Breast epithelium (tissue), 4 donors: ENCODE data around the gene SFSWAP. TPM values are rescaled to one million over a fixed set of nuclear protein-coding genes. Genes with fewer than 3 reads are reported as not detected.

Experiments
- DNase-seq, 2 donors: peaks; one replicate each; pipeline ENCODE4 v3.0.0-alpha.2; 2019; ENCODE audit warnings: low spot score in 2 of 2
- H3K27ac ChIP-seq, 2 donors: fragments of 200-600 bp; sonication (generic) in 1 of 2; one replicate each; pipeline ENCODE4 v1.5.1; 2016 to 2019; ENCODE audit warnings: mild to moderate bottlenecking in 1 of 2
- H3K27me3 ChIP-seq, 2 donors: fragments of 200-600 bp; sonication (generic) in 1 of 2; one replicate each; pipeline versions ENCODE4 v1.5.1 to v1.6.0; 2017 to 2019; ENCODE audit warnings: control low read depth in 1 of 2, mild to moderate bottlenecking in 1 of 2
- H3K36me3 ChIP-seq: fragments of 200-600 bp; one replicate; pipeline ENCODE4 v1.5.1; 2019
- H3K4me1 ChIP-seq, 2 donors: fragments of 200-600 bp; sonication (generic); one replicate each; pipeline ENCODE4 v1.5.1; 2016 to 2019; ENCODE audit warnings: control low read depth in 1 of 2
- H3K4me3 ChIP-seq, 3 donors: fragments of 200-600 bp; sonication (generic); 1 replicate in 2 of 3; 2 replicates in 1 of 3; pipeline ENCODE4 v1.5.1; 2016 to 2019; ENCODE audit warnings: mild to moderate bottlenecking in 3 of 3, moderate library complexity in 2 of 3
- H3K9me3 ChIP-seq, 2 donors: fragments of 200-600 bp; sonication (generic) in 1 of 2; one replicate each; pipeline ENCODE4 v1.5.1; 2016 to 2019; ENCODE audit warnings: control low read depth in 1 of 2
- CTCF ChIP-seq, 3 donors: fragments of 450-650 bp; IDR thresholded peaks; one replicate each; pipeline ENCODE4 v1.5.1; 2016 to 2017; ENCODE audit warnings: antibody characterized with exemption in 3 of 3, mild to moderate bottlenecking in 3 of 3, moderate library complexity in 3 of 3
- POLR2A ChIP-seq: fragments of 450-650 bp; IDR thresholded peaks from one replicate; pipeline ENCODE4 v1.6.1; 2016; ENCODE audit warnings: antibody characterized with exemption, mild to moderate bottlenecking, moderate library complexity
- POLR2AphosphoS5 ChIP-seq, 3 donors: sonication (generic); formaldehyde crosslinking; IDR thresholded peaks; one replicate each; pipeline ENCODE4 v1.6.1; 2017; ENCODE audit warnings: antibody characterized with exemption in 3 of 3
- intact Hi-C: fragments of 100-400 bp; cut with DNase I; formaldehyde crosslinking; loops from one replicate; pipeline ENCODE4 v1.15.1; 2023; ENCODE audit warnings: low total_unique reads
- total RNA-seq, 3 donors: library from RNA; depleted of rRNA; stranded (reverse); fragments of >200 nt; gene quantifications; one replicate each; pipeline ENCODE4 v1.1.0, GENCODE V29; 2016

The SFSWAP gene
- total RNA-seq, 3 donors from 2014 or later = 34.9 to 54.7 (median 49.8) TPM

- H3K9me3 ChIP-seq = no peaks in the 10 kb centered on the region
- no peaks in the 10 kb centered on the region for H3K4me1 ChIP-seq
- intact Hi-C loops = no loop called here
- H3K36me3 ChIP-seq = peaks cover 14% of the 10 kb centered on the region
- no peak overlapping the region for H3K27ac ChIP-seq
- H3K4me3 ChIP-seq = no peak overlapping the region
- TF ChIP-seq POLR2AphosphoS5 (IDR thresholded peaks at IDR 0.05) = no peak
- TF ChIP-seq CTCF (IDR thresholded peaks at IDR 0.05) = no peak
- TF ChIP-seq POLR2A = no peak
- DNase-seq = no peak
- H3K27me3 ChIP-seq = no peaks in the 10 kb centered on the region
These were observed 76.3 kb downstream of the SFSWAP start for GRCh38 chr12:131787143-131787660.

- no peak for TF ChIP-seq POLR2AphosphoS5 (IDR thresholded peaks at IDR 0.05)
- TF ChIP-seq POLR2A = no peak
- no peak for TF ChIP-seq CTCF (IDR thresholded peaks at IDR 0.05)
- no peak for DNase-seq
- no peaks in the 10 kb centered on the region for H3K9me3 ChIP-seq
- no peaks in the 10 kb centered on the region for H3K4me1 ChIP-seq
- no peak overlapping the region for H3K27ac ChIP-seq
- H3K27me3 ChIP-seq = no peaks in the 10 kb centered on the region
- H3K4me3 ChIP-seq = no peak overlapping the region
- intact Hi-C loops = no loop called here
- peaks cover 14% of the 10 kb centered on the region for H3K36me3 ChIP-seq
These were observed 77.2 kb downstream of the SFSWAP start for GRCh38 chr12:131788070-131788469.

- DNase-seq = peak in 1 of 2 donors; percentile 31
- no peaks in the 10 kb centered on the region for H3K27me3 ChIP-seq
- H3K4me3 ChIP-seq = no peak overlapping the region
- H3K4me1 ChIP-seq = no peaks in the 10 kb centered on the region
- H3K9me3 ChIP-seq = no peaks in the 10 kb centered on the region
- no peak overlapping the region for H3K27ac ChIP-seq
- peaks cover 14% of the 10 kb centered on the region for H3K36me3 ChIP-seq
- intact Hi-C loops = no loop called here
- no peak for TF ChIP-seq POLR2A
- TF ChIP-seq POLR2AphosphoS5 (IDR thresholded peaks at IDR 0.05) = no peak
- TF ChIP-seq CTCF (IDR thresholded peaks at IDR 0.05) = no peak
These were observed 78.7 kb downstream of the SFSWAP start for GRCh38 chr12:131789638-131790037.

GRCh38 chr12:131793243-131794022 lies 82.5 kb downstream of the SFSWAP start:
- H3K27me3 ChIP-seq = no peaks in the 10 kb centered on the region
- H3K4me1 ChIP-seq = no peaks in the 10 kb centered on the region
- TF ChIP-seq CTCF (IDR thresholded peaks at IDR 0.05) = no peak
- peak in 1 of 3 donors; percentile 57 for TF ChIP-seq POLR2AphosphoS5 (IDR thresholded peaks at IDR 0.05)
- H3K9me3 ChIP-seq = no peaks in the 10 kb centered on the region
- peaks cover 14% of the 10 kb centered on the region for H3K36me3 ChIP-seq
- no peak for DNase-seq
- H3K27ac ChIP-seq = no peak overlapping the region
- no peak overlapping the region for H3K4me3 ChIP-seq
- intact Hi-C loops = no loop called here

- Histone ChIP-seq H3K9me3 (no peaks in the 10 kb centered on the region), H3K4me3 (no peak overlapping the region), H3K27me3 (no peaks in the 10 kb centered on the region), H3K4me1 (no peaks in the 10 kb centered on the region), H3K36me3 (peaks cover 14% of the 10 kb centered on the region), H3K27ac (no peak overlapping the region)
- intact Hi-C loops = no loop called here
- DNase-seq = no peak
- TF ChIP-seq CTCF (IDR thresholded peaks at IDR 0.05) = no peak
- TF ChIP-seq POLR2AphosphoS5 (IDR thresholded peaks at IDR 0.05) = no peak
- TF ChIP-seq POLR2A = no peak
These were observed 83.2 kb downstream of the SFSWAP start for GRCh38 chr12:131794061-131794460.
